Measurements from ENCODE around the gene REX1BD. TPM values are rescaled to one million over a fixed set of nuclear protein-coding genes. Genes with fewer than 3 reads are reported as not detected.

REX1BD gene
- total and polyA plus RNA-seq, 8 donors, result 20.4 to 52.1 (median 34.1) TPM

- Histone ChIP-seq H3K36me3 (no peaks in the 10 kb centered on the region), H3K27me3 (no peaks in the 10 kb centered on the region), H3K27ac (peak overlapping the region; percentile 33 to 72), H3K4me3 (peak overlapping the region; percentile 64 to 80), H3K4me1 (peaks cover 3 to 18% of the 10 kb centered on the region in 2 donors), H3K9me3 (no peaks in the 10 kb centered on the region)
- peak; percentile 95 for ATAC-seq
- TF ChIP-seq CTCF (IDR thresholded peaks at IDR 0.05), result no peak
- intact Hi-C loops (cut with DNase I), result no loop called here
- DNase-seq, result peak; percentile 76 to 99 (median 96)
These were observed 47.8 kb downstream of the REX1BD start for GRCh38 chr19:18636183-18636968.

GRCh38 chr19:18636969-18637629, 48.5 kb downstream of the REX1BD start, which contains the start of gene KLHL26:
Gene KLHL26, plus strand, starts transcription at chr19:18637028. Its CDS starts 27 bp downstream, at chr19:18637055.
- Histone ChIP-seq H3K4me1 (peaks cover 3 to 18% of the 10 kb centered on the region in 2 donors), H3K36me3 (no peaks in the 10 kb centered on the region), H3K4me3 (peak within 1 kb of the TSS; percentile 64 to 80), H3K27ac (peak within 1 kb of the TSS; percentile 53 to 72), H3K9me3 (no peaks in the 10 kb centered on the region), H3K27me3 (no peaks in the 10 kb centered on the region)
- intact Hi-C loops (cut with DNase I), result no loop called here
- ATAC-seq, result no peak
- no peak for DNase-seq
- no peak for TF ChIP-seq CTCF (IDR thresholded peaks at IDR 0.05)

- TF ChIP-seq CTCF (IDR thresholded peaks at IDR 0.05), result no peak
- peak; percentile 16 for ATAC-seq
- H3K4me1 ChIP-seq, result peaks cover 3 to 18% of the 10 kb centered on the region in 2 donors
These were observed 49.4 kb downstream of the REX1BD start for GRCh38 chr19:18637673-18638630.

GRCh38 chr19:18639706-18640243, 51.2 kb downstream of the REX1BD start:
- no peaks in the 10 kb centered on the region for H3K27me3 ChIP-seq
- DNase-seq, result no peak
- intact Hi-C loops (cut with DNase I), result no loop called here

More at GRCh38 chr19:18637673-18638630, 49.4 kb downstream of the REX1BD start:
- intact Hi-C loops (cut with DNase I), result no loop called here
- Histone ChIP-seq H3K4me3 (peak overlapping the region; percentile 64 to 80), H3K9me3 (no peaks in the 10 kb centered on the region), H3K27me3 (no peaks in the 10 kb centered on the region), H3K36me3 (no peaks in the 10 kb centered on the region), H3K27ac (peak overlapping the region in 1 of 2 donors; percentile 72)
- no peak for DNase-seq

More at GRCh38 chr19:18639706-18640243, 51.2 kb downstream of the REX1BD start:
- Histone ChIP-seq H3K27ac (no peak overlapping the region), H3K4me1 (peaks cover 3 to 25% of the 10 kb centered on the region in 2 donors), H3K4me3 (no peak overlapping the region), H3K36me3 (no peaks in the 10 kb centered on the region), H3K9me3 (no peaks in the 10 kb centered on the region)
- no peak for ATAC-seq
- TF ChIP-seq CTCF (IDR thresholded peaks at IDR 0.05), result no peak

Other genes starting within 250 kb of the REX1BD start
- gene PGPEP1, start 248.2 kb upstream of the REX1BD start, total RNA-seq, result 10 to 100 TPM; 36.7 to 39.5 TPM
- gene PGPEP1, start 248.2 kb upstream of the REX1BD start, polyA plus RNA-seq (ENCODE audit: insufficient read length in 6 of 6), result 10 to 100 TPM; 16.1 to 21.7 (median 20.0) TPM
- 100 to 1,000 TPM in 1 of 2 donors, 10 to 100 TPM in 1; 99.0 to 180 TPM for gene GDF15, start 202.6 kb upstream of the REX1BD start, total RNA-seq
- 10 to 100 TPM; 15.7 to 50.6 (median 30.7) TPM for gene GDF15, start 202.6 kb upstream of the REX1BD start, polyA plus RNA-seq (ENCODE audit: insufficient read length in 6 of 6)
- 10 to 100 TPM; 14.4 to 53.7 TPM for gene LRRC25, start 191.2 kb upstream of the REX1BD start, total RNA-seq
- 1 to 10 TPM; 1.3 to 1.9 (median 1.4) TPM for gene LRRC25, start 191.2 kb upstream of the REX1BD start, polyA plus RNA-seq (ENCODE audit: insufficient read length in 6 of 6)
- 10 to 100 TPM; 49.8 to 79.9 TPM for gene SSBP4, start 169.4 kb upstream of the REX1BD start, total RNA-seq
- 10 to 100 TPM; 58.1 to 99.8 (median 75.6) TPM for gene SSBP4, start 169.4 kb upstream of the REX1BD start, polyA plus RNA-seq (ENCODE audit: insufficient read length in 6 of 6)
- 10 to 100 TPM; 22.8 to 43.9 TPM for gene ISYNA1, start 150.7 kb upstream of the REX1BD start, total RNA-seq
- gene ISYNA1, start 150.7 kb upstream of the REX1BD start, polyA plus RNA-seq (ENCODE audit: insufficient read length in 6 of 6), result 100 to 1,000 TPM; 110 to 159 (median 125) TPM
- 10 to 100 TPM; 13.3 to 22.9 TPM for gene ELL, start 66.7 kb upstream of the REX1BD start, total RNA-seq
- 10 to 100 TPM in 1 of 6 donors, 1 to 10 TPM in 5; 8.5 to 10.1 (median 9.7) TPM for gene ELL, start 66.7 kb upstream of the REX1BD start, polyA plus RNA-seq (ENCODE audit: insufficient read length in 6 of 6)
- gene FKBP8, start 45.2 kb upstream of the REX1BD start, total RNA-seq, result 100 to 1,000 TPM; 176 to 195 TPM
- 100 to 1,000 TPM; 191 to 232 (median 218) TPM for gene FKBP8, start 45.2 kb upstream of the REX1BD start, polyA plus RNA-seq (ENCODE audit: insufficient read length in 6 of 6)
- gene KXD1, start 30.9 kb upstream of the REX1BD start, total RNA-seq, result 10 to 100 TPM; 68.9 to 86.2 TPM
- 10 to 100 TPM; 65.6 to 79.7 (median 70.3) TPM for gene KXD1, start 30.9 kb upstream of the REX1BD start, polyA plus RNA-seq (ENCODE audit: insufficient read length in 6 of 6)
- 100 to 1,000 TPM; 922 to 971 TPM for gene UBA52, start 16.9 kb upstream of the REX1BD start, total RNA-seq
- 1,000 to 10,000 TPM in 1 of 6 donors, 100 to 1,000 TPM in 5; 875 to 1,008 (median 931) TPM for gene UBA52, start 16.9 kb upstream of the REX1BD start, polyA plus RNA-seq (ENCODE audit: insufficient read length in 6 of 6)
- 10 to 100 TPM; 22.5 to 44.7 TPM for gene CRLF1, start 18.0 kb downstream of the REX1BD start, total RNA-seq
- gene CRLF1, start 18.0 kb downstream of the REX1BD start, polyA plus RNA-seq (ENCODE audit: insufficient read length in 6 of 6), result 100 to 1,000 TPM; 210 to 328 (median 252) TPM
- 1 to 10 TPM; 1.6 to 4.9 TPM for gene TMEM59L, start 24.1 kb downstream of the REX1BD start, total RNA-seq
- 10 to 100 TPM; 31.8 to 41.9 (median 34.8) TPM for gene TMEM59L, start 24.1 kb downstream of the REX1BD start, polyA plus RNA-seq (ENCODE audit: insufficient read length in 6 of 6)
- 10 to 100 TPM in 1 of 2 donors, 1 to 10 TPM in 1; 9.0 to 10.4 TPM for gene KLHL26, start 48.2 kb downstream of the REX1BD start, total RNA-seq
- 1 to 10 TPM; 4.3 to 7.1 (median 5.9) TPM for gene KLHL26, start 48.2 kb downstream of the REX1BD start, polyA plus RNA-seq (ENCODE audit: insufficient read length in 6 of 6)
- 10 to 100 TPM; 11.3 to 13.8 TPM for gene CRTC1, start 94.9 kb downstream of the REX1BD start, total RNA-seq
- 10 to 100 TPM; 13.8 to 23.9 (median 16.5) TPM for gene CRTC1, start 94.9 kb downstream of the REX1BD start, polyA plus RNA-seq (ENCODE audit: insufficient read length in 6 of 6)
- 10 to 100 TPM in 1 of 2 donors, 1 to 10 TPM in 1; 1.9 to 47.7 TPM for gene COMP, start 202.5 kb downstream of the REX1BD start, total RNA-seq
- under 1 TPM in 3 of 6 donors, not detected in 3; 0.23 to 0.26 (median 0.24) TPM for gene COMP, start 202.5 kb downstream of the REX1BD start, polyA plus RNA-seq (ENCODE audit: insufficient read length in 6 of 6)
- 10 to 100 TPM; 66.9 to 80.9 TPM for gene UPF1, start 243.2 kb downstream of the REX1BD start, total RNA-seq
- gene UPF1, start 243.2 kb downstream of the REX1BD start, polyA plus RNA-seq (ENCODE audit: insufficient read length in 6 of 6), result 10 to 100 TPM; 49.1 to 55.9 (median 55.0) TPM